OCI-M2 (cell line): Measurements from ENCODE around the gene HSD17B8.

Experiments
- DNase-seq: peaks from one replicate; lab custom pipeline; 2025; ENCODE audit not compliant: unreplicated experiment; lab: John Stamatoyannopoulos, UW

Gene HSD17B8

DNA sequence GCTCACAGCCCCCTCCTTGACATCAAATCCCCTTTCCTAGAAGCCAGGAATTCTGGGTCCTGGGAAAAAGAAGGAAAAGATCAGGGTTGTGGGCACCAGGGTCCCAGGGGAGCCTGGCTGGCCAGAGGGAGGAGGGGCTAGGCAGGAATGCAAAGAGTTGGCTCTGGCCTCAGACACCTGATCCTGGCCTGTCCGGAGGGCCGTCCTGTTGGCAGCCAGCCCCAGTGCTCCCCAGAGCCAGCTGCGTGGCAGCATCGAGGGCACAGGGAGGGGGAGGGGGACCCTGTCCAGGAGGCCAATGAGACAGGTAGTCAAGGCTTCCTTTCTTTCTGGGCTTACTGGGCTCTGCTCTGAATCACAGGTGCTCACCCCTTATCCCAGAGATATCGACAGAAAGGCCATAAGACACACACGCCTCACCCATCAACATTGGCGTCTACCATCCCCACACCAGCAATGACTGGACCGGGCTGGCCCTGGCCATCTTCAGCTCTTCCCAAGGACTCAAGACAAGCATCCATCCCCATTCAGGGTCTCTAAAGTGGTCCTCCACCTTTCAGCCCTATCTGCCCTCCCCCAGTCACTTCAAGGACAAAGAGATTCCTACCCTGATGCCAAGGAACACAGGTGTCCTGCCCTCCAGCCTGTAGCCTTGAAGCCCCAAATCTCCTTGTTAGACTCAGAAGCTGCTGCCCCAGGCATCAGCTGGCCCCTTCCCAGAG lies 12.9 kb upstream of the HSD17B8 start:
- no peak for DNase-seq

DNA sequence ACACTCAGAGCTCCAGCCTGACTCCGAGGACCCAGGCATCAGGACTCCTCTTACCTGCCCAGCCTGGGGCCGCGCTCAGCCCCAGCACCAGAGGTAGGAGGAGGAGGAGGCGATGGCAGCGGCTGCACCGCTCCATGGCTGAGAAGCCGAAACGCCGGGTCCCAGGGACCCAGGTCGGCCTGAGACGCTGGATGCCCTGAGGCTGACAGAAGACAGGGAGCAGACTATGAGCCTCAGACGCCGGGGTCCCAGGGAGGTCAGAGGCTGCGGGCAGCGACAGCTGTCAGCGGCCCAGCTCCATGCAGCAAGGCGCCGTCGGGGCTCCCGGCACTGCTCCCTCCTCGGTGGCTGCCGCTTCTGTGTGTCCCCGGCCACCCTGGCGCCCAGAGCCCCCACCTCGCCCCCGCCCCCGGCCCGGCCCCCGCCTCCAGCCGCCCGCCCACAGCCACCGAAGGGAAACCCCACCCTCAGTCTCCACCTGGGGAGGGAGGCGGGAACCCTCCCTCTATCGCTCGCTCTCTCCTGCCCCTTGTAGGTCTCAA lies 12.3 kb upstream of the HSD17B8 start, which contains the start of gene COL11A2:
COL11A2 (minus strand) TSS at position 363 of the 542 bp plus-strand sequence; CDS start at position 136, 227 bp downstream.
- no peak for DNase-seq

GRCh38 chr6:33192671-33193602 lies 11.5 kb upstream of the HSD17B8 start:
- no peak for DNase-seq

GRCh38 chr6:33193619-33194018 lies 10.8 kb upstream of the HSD17B8 start:
- no peak for DNase-seq

DNA sequence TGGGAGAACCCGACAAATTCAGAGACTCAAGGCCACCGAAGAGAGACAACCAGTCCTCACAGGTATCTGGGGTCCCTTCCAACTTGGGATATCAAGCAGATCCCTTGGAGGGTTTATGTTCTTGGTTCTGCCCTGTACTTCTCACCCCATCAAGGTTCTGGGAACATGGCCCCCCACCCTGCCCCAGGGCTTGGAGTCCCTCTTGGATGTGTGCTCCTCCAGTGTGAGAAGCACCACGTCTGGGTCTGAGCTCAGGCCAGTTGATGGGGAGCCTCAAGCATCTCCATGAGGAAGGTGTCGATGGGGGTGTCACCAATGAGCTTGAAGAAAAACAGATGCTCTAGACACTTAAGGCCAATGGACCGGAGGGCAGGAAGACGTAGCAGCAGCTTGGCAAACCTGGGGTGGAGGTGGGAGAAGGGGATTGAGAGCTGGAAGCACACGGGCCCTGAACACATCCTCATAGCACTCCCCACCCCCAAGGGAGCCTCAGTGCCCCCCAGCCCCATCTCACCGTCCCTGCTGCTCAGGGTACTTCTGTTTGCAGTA lies 9.9 kb upstream of the HSD17B8 start:
- no peak for DNase-seq

GRCh38 chr6:33195304-33196165 lies 8.9 kb upstream of the HSD17B8 start:
- DNase-seq: no peak

DNA sequence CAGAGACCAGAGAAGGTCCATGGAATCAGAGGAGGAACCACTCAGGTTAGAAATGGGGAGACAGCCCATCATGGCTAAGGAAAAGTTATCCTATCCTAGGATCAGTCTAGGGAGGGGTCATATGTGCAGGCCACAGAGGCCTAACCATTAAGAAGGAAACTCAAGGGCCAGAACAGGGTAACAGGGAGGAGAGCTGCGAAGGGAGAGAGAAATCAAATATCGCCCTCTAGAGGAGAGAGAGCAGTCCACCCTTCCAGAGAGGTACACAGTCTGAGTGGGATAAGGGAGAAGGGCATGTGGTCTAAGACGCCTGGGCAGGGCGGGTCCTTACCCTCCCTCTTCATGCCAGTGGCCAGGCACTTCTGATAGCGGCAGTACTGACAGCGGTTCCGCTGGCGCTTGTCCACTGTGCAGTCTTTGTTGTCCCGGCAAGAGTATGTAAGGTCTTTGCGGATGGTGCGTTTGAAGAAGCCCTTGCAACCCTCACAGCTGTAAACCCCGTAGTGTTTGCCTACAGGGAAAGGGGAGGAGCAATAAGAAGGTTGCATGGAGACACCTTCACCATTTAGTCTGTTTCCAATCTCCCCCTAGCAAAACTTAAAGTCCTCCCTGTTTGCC lies 6.9 kb upstream of the HSD17B8 start:
- DNase-seq: peak; percentile 25

- no peak for DNase-seq
Observed at GRCh38 chr6:33198159-33198852, 6.1 kb upstream of the HSD17B8 start.

DNA sequence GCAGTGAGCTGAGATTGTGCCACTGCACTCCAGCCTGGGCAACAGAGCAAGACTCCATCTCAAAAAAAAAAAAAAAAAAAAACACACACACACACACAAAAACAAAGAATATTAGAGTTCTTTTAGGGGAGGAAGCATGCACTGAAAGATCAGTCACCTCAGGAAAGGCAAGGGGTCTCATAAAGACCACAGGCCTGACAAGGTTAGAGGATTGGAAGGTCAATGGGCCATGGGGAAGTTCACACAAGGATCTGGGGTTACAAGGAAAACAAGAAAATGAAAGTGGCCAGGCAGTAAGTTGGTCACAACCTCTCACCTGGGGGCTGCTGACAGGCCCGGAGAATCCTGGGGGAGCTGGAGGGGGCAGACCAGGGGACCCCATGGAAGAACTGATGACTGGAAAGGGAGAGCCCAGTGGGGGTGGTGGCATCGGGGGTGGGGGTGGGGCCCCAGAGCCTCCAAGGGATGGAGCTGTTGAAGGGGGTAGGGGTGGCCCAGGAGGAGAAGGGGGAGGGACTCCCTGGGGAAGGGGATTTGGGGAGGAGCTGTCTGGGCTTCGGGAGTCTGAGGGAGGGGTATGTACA lies 5.5 kb upstream of the HSD17B8 start:
- DNase-seq: no peak

- DNase-seq: peak; percentile 72
Observed at GRCh38 chr6:33199687-33200218, 4.7 kb upstream of the HSD17B8 start.

GRCh38 chr6:33200219-33201146 lies 4.0 kb upstream of the HSD17B8 start, which contains the start of the genes RXRB and SLC39A7:
Gene RXRB (minus strand): TSS chr6:33200665. CDS start chr6:33200476, 189 bp downstream.
Gene SLC39A7 (plus strand): TSS chr6:33200867. CDS start chr6:33201246, 379 bp downstream.
- peak; percentile 93 for DNase-seq

- no peak for DNase-seq
Observed at GRCh38 chr6:33201147-33201545, 3.3 kb upstream of the HSD17B8 start.

GRCh38 chr6:33201935-33202334 lies 2.5 kb upstream of the HSD17B8 start:
- DNase-seq: no peak

DNA sequence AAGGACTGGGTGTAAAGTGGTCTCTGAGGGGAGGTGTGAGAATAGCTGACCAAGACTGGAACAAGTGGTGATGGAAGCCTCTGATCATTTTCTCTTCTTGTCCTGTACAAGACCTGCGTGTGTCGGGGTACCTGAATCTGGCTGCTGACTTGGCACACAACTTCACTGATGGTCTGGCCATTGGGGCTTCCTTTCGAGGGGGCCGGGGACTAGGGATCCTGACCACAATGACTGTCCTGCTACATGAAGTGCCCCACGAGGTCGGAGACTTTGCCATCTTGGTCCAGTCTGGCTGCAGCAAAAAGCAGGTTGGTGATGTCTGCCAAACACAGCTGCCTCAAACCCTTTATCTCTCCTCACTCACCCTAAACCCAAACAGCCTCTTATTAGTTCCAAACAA lies 1.7 kb upstream of the HSD17B8 start:
- no peak for DNase-seq

DNA sequence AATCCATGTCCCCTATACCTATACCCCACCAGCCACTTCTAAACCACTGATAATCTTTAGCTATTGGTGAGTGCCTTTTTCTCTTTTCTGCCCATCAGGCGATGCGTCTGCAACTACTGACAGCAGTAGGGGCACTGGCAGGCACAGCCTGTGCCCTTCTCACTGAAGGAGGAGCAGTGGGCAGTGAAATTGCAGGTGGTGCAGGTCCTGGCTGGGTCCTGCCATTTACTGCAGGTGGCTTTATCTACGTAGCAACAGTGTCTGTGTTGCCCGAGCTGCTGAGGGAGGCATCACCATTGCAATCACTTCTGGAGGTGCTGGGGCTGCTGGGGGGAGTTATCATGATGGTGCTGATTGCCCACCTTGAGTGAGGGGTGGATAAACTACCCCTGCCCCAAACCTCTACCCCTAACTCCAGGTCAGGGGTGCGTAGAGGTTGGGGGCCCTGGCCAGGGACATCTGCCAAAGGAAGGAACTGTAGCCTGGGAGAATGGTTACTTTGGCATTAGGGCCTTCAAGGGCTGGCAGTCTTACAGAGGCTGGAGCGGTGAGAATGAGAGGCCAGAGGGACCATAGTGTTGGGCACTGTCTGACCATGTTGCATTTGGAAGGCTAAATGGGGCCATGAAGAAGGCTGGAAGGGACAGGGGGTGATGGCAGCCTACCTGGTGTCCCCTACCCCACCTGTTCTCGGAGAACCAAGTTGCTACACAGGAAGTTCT lies 851 bp upstream of the HSD17B8 start:
- DNase-seq: no peak

GRCh38 chr6:33204165-33204414 lies 365 bp upstream of the HSD17B8 start:
- no peak for DNase-seq
